ENCODE measurements around the gene GJB4. TPM values are rescaled to one million over a fixed set of nuclear protein-coding genes. Genes with fewer than 3 reads are reported as not detected.

GJB4 gene
- polyA plus RNA-seq, 1 experiment = not detected

DNA sequence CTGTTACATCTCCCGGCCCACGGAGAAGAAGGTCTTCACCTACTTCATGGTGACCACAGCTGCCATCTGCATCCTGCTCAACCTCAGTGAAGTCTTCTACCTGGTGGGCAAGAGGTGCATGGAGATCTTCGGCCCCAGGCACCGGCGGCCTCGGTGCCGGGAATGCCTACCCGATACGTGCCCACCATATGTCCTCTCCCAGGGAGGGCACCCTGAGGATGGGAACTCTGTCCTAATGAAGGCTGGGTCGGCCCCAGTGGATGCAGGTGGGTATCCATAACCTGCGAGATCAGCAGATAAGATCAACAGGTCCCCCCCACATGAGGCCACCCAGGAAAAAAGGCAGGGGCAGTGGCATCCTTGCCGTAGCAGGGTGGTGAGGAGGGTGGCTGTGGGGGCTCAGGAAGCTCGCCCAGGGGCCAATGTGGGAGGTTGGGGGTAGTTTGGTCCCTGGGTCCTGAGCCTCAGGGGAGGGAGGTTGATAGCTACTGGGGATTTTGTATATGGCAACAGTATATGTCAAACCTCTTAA, 2.3 kb downstream of the GJB4 start:
- CTCF ChIA-PET = interaction anchor here (1.2 kb wide), 1 partner anchor 104 kb away, joined by 3 read pairs; no protein-coding TSS in a partner anchor

DNA sequence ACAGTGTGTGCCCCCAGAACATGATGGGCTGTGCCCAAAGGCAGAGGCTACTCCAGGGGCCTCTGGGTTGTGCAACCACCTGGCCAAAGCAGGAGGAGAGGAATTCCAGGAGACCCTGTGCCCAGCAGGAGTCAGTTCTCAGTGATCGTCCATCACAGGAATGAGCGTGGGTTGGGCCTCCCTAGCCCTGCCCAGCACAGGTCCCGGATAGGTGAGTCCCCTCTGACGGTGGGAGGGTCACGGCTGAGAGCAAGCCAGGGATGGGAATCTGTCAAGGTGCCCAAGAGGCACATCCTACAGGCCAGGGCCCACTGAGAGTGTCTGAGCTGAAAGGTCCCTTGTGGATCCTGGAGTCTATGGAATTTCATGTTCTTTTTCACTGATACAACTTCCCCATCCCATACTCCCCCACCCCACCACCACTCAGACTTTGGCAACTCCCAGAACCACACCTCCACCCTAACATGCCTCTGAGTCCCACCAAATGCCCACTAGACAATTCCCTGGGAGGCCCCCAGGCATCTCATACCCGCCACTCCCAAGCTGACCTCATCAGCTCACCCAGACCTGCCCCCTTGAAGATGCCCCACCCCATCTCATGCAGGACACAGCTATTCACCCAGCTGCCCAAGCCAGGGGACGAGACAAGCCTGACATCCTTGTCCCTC, 3.1 kb downstream of the GJB4 start:
- TF ChIP-seq, protein P1, sequence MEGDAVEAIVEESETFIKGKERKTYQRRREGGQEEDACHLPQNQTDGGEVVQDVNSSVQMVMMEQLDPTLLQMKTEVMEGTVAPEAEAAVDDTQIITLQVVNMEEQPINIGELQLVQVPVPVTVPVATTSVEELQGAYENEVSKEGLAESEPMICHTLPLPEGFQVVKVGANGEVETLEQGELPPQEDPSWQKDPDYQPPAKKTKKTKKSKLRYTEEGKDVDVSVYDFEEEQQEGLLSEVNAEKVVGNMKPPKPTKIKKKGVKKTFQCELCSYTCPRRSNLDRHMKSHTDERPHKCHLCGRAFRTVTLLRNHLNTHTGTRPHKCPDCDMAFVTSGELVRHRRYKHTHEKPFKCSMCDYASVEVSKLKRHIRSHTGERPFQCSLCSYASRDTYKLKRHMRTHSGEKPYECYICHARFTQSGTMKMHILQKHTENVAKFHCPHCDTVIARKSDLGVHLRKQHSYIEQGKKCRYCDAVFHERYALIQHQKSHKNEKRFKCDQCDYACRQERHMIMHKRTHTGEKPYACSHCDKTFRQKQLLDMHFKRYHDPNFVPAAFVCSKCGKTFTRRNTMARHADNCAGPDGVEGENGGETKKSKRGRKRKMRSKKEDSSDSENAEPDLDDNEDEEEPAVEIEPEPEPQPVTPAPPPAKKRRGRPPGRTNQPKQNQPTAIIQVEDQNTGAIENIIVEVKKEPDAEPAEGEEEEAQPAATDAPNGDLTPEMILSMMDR (IDR thresholded peaks at IDR 0.05; ENCODE audit: insufficient read depth, low read depth, low read length) = no peak
- H3K36me3 ChIP-seq (ENCODE audit: control insufficient read depth, insufficient read depth, low read length) = no peaks in the 10 kb centered on the region
- H3K4me3 ChIP-seq (ENCODE audit: low read depth, low read length) = no peak overlapping the region
- no peaks in the 10 kb centered on the region; the same call in none of the 2 replicates for H3K27me3 ChIP-seq (ENCODE audit: control insufficient read depth, insufficient read depth, low read length)
- no peak for DNase-seq (ENCODE audit: low read depth)
- CTCF ChIA-PET = interaction anchor here (1.2 kb wide), 1 partner anchor 104 kb away, joined by 3 read pairs; no protein-coding TSS in a partner anchor
- POLR2A ChIA-PET = no interaction called here

More for the DNA sequence above, 2.3 kb downstream of the GJB4 start:
- TF ChIP-seq, protein P1 (IDR thresholded peaks at IDR 0.05; ENCODE audit: insufficient read depth, low read depth, low read length) = no peak
- Histone ChIP-seq H3K36me3 (ENCODE audit: control insufficient read depth, insufficient read depth, low read length) (no peaks in the 10 kb centered on the region), H3K27me3 (ENCODE audit: control insufficient read depth, insufficient read depth, low read length) (no peaks in the 10 kb centered on the region; the same call in none of the 2 replicates), H3K4me3 (ENCODE audit: low read depth, low read length) (no peak overlapping the region)
- POLR2A ChIA-PET = no interaction called here
- DNase-seq (ENCODE audit: low read depth) = no peak

DNA sequence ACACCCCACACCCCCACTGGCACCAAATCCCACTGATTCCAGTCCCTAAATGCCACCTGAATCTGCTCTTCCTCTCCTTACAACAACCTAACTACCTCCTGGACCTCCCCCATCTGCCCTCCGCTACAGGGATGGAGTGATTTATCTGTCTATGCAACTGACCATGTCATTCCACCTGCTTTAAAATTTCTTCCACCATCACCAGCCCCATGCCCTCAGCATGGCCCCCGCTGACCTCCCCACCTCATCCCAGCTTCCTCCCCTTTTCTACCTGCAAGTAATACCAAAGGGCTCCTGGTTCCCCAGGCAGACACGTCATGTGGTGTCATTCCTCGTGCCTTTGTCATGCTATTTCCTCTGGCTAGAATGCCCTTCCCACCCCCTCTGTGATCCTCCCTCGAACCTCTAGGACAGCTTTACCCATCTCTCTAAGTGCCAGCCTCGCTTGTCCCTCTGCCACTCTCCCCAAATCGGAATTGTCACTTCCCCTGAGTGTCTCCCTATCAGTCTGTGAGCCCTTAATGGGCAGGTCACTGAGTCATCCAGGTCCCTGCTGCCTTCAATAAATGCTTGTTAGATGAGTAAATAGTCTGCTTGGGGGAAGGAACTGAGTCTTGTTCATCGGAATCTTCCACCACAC, 3.7 kb downstream of the GJB4 start:
- Histone ChIP-seq H3K27me3 (ENCODE audit: control insufficient read depth, insufficient read depth, low read length) (no peaks in the 10 kb centered on the region; the same call in none of the 2 replicates), H3K36me3 (ENCODE audit: control insufficient read depth, insufficient read depth, low read length) (no peaks in the 10 kb centered on the region), H3K4me3 (ENCODE audit: low read depth, low read length) (no peak overlapping the region)
- DNase-seq (ENCODE audit: low read depth) = no peak
- ChIA-PET POLR2A (no interaction called here), CTCF (no interaction called here)
- TF ChIP-seq, protein P1 (IDR thresholded peaks at IDR 0.05; ENCODE audit: insufficient read depth, low read depth, low read length) = no peak

DNA sequence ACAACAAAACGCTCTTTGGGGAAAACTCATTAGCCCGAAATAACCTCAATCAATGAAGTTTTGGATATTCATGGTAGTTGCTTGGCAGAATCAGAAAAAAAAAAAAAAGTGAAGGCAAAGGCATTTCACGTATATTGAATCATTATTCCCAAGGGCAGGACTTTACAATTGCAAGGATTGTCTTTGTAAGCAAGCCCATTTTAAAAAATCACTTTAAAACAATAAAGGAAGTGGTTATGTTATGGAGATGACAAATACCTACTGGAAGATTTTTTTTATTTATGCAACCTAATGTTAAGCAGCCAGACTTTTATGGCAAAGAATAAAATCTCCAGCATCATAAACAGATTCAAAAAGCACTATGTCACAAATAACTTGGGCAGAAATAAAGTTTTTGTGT, 9.3 kb downstream of the GJB4 start:
- H3K27me3 ChIP-seq (ENCODE audit: control insufficient read depth, insufficient read depth, low read length) = peaks cover 4% of the 10 kb centered on the region; the same call in 1 of the 2 replicates
- TF ChIP-seq, protein P1 (IDR thresholded peaks at IDR 0.05; ENCODE audit: insufficient read depth, low read depth, low read length) = no peak
- no peak overlapping the region for H3K4me3 ChIP-seq (ENCODE audit: low read depth, low read length)
- DNase-seq (ENCODE audit: low read depth) = no peak
- CTCF ChIA-PET = no interaction called here
- POLR2A ChIA-PET = no interaction called here
- H3K36me3 ChIP-seq (ENCODE audit: control insufficient read depth, insufficient read depth, low read length) = no peaks in the 10 kb centered on the region

DNA sequence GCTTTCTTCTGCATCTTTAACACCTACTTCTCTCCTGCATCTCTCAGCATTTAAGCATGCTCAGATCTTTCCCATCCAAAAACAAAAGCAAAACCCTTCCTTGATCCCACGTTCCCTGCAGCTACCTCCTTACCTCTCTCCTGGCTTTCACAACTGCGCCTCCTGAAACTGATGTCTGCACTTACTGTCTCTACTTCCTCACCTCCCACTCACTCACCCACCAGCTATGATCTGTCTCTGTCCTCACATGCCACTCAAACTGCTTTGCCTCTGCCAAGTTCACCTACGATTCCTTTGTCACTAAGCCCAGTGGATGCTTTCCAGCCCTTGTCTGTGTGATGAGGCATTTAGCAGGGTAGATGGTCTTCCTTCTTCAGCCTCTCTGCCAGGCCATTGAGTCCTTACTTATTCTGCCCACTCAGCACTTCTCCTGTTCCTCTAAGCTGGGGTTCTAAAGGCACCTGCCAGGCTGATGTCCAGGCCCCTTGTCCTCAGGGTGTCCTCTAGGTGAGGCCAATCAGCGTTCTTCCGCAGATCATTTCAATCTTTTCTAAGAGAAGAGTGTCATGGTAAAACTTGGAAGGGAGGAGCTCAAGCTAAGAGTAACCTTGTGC, 11.5 kb downstream of the GJB4 start:
- no peak overlapping the region for H3K4me3 ChIP-seq (ENCODE audit: low read depth, low read length)
- no peaks in the 10 kb centered on the region for H3K36me3 ChIP-seq (ENCODE audit: control insufficient read depth, insufficient read depth, low read length)
- TF ChIP-seq, protein P1 (IDR thresholded peaks at IDR 0.05; ENCODE audit: insufficient read depth, low read depth, low read length) = no peak
- ChIA-PET CTCF (interaction anchor here (0.7 kb wide), 1 partner anchor 15 kb away, joined by 3 read pairs; no protein-coding TSS in a partner anchor), POLR2A (no interaction called here)
- DNase-seq (ENCODE audit: low read depth) = no peak
- H3K27me3 ChIP-seq (ENCODE audit: control insufficient read depth, insufficient read depth, low read length) = peaks cover 4% of the 10 kb centered on the region; the same call in 1 of the 2 replicates

All from BJ (cell line).